ENCODE data around the gene PLD5.

DNA sequence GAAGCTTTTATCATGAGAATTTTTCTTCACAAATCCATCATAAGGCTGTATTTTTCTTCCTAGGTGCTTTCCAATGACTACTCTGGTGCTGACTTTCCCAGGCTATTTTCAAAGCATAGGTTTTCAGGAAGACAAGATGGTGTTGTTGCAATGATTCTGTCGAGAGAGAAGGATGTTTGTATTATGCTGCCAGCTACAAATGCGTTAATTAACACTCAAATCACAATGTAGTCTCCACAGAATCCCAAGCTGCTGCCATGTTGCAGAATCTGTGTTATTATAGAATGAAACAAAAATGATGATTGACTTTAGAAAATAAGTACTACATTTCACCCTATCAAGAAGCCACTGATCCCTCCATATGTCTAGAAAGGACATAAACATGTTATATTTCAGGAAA, 346.1 kb downstream of the PLD5 start:
- no peak for TF ChIP-seq RAD21 (IDR thresholded peaks at IDR 0.05; ENCODE audit: low read length)
- TF ChIP-seq TAF1 (IDR thresholded peaks at IDR 0.05; ENCODE audit: borderline replicate concordance, low read depth, low read length), result no peak
- TF ChIP-seq, protein P1, sequence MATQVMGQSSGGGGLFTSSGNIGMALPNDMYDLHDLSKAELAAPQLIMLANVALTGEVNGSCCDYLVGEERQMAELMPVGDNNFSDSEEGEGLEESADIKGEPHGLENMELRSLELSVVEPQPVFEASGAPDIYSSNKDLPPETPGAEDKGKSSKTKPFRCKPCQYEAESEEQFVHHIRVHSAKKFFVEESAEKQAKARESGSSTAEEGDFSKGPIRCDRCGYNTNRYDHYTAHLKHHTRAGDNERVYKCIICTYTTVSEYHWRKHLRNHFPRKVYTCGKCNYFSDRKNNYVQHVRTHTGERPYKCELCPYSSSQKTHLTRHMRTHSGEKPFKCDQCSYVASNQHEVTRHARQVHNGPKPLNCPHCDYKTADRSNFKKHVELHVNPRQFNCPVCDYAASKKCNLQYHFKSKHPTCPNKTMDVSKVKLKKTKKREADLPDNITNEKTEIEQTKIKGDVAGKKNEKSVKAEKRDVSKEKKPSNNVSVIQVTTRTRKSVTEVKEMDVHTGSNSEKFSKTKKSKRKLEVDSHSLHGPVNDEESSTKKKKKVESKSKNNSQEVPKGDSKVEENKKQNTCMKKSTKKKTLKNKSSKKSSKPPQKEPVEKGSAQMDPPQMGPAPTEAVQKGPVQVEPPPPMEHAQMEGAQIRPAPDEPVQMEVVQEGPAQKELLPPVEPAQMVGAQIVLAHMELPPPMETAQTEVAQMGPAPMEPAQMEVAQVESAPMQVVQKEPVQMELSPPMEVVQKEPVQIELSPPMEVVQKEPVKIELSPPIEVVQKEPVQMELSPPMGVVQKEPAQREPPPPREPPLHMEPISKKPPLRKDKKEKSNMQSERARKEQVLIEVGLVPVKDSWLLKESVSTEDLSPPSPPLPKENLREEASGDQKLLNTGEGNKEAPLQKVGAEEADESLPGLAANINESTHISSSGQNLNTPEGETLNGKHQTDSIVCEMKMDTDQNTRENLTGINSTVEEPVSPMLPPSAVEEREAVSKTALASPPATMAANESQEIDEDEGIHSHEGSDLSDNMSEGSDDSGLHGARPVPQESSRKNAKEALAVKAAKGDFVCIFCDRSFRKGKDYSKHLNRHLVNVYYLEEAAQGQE (IDR thresholded peaks at IDR 0.05; ENCODE audit: low read depth, low read length), result no peak
- TF ChIP-seq, protein P2, sequence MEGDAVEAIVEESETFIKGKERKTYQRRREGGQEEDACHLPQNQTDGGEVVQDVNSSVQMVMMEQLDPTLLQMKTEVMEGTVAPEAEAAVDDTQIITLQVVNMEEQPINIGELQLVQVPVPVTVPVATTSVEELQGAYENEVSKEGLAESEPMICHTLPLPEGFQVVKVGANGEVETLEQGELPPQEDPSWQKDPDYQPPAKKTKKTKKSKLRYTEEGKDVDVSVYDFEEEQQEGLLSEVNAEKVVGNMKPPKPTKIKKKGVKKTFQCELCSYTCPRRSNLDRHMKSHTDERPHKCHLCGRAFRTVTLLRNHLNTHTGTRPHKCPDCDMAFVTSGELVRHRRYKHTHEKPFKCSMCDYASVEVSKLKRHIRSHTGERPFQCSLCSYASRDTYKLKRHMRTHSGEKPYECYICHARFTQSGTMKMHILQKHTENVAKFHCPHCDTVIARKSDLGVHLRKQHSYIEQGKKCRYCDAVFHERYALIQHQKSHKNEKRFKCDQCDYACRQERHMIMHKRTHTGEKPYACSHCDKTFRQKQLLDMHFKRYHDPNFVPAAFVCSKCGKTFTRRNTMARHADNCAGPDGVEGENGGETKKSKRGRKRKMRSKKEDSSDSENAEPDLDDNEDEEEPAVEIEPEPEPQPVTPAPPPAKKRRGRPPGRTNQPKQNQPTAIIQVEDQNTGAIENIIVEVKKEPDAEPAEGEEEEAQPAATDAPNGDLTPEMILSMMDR (IDR thresholded peaks at IDR 0.05), result no peak
- TF ChIP-seq ELF1 (IDR thresholded peaks at IDR 0.05), result no peak
- TF ChIP-seq TCF12 (IDR thresholded peaks at IDR 0.05), result no peak
- TF ChIP-seq POLR2AphosphoS5 (IDR thresholded peaks at IDR 0.05; ENCODE audit: low read depth, low read length), result no peak
- no peak for TF ChIP-seq RCOR1 (IDR thresholded peaks at IDR 0.05; ENCODE audit: low read length)
